ENCODE measurements around the gene SPSB2. TPM values are rescaled to one million over a fixed set of nuclear protein-coding genes. Genes with fewer than 3 reads are reported as not detected.

SPSB2 gene
- total RNA-seq, 2 donors from 2014 or later: 11.7 to 11.8 TPM

- intact Hi-C loops (cut with DNase I, micrococcal nuclease): no loop called here
- DNase-seq (no peak), ATAC-seq (no peak)
These were observed 32.2 kb downstream of the SPSB2 start, which contains the start of gene GNB3 for GRCh38 chr12:6840761-6841515. Gene GNB3, plus strand, starts transcription at chr12:6840925. Its CDS starts 363 bp downstream, at chr12:6841288.

GRCh38 chr12:6840330-6840729 is 32.8 kb downstream of the SPSB2 start:
- intact Hi-C loops (cut with DNase I, micrococcal nuclease): no loop called here
- DNase-seq (no peak), ATAC-seq (no peak)

GRCh38 chr12:6839482-6840201 is 33.5 kb downstream of the SPSB2 start:
- peak; percentile 19 for ATAC-seq
- intact Hi-C loops (cut with DNase I, micrococcal nuclease): no loop called here
- peak; percentile 56 to 61 for DNase-seq

- no peak for ATAC-seq
- intact Hi-C loops (cut with DNase I, micrococcal nuclease): no loop called here
- DNase-seq: no peak
These were observed 34.2 kb downstream of the SPSB2 start for GRCh38 chr12:6838854-6839253.

GRCh38 chr12:6837370-6838060 is 35.6 kb downstream of the SPSB2 start:
- intact Hi-C loops (cut with DNase I, micrococcal nuclease): no loop called here
- ATAC-seq: no peak
- no peak for DNase-seq

GRCh38 chr12:6836851-6837250 is 36.3 kb downstream of the SPSB2 start:
- no peak for ATAC-seq
- intact Hi-C loops (cut with DNase I, micrococcal nuclease): no loop called here
- no peak for DNase-seq

GRCh38 chr12:6834873-6835272 is 38.2 kb downstream of the SPSB2 start:
- intact Hi-C loops (cut with DNase I, micrococcal nuclease): no loop called here
- ATAC-seq (no peak), DNase-seq (no peak)

GRCh38 chr12:6834254-6834653 is 38.8 kb downstream of the SPSB2 start:
- intact Hi-C loops (cut with DNase I, micrococcal nuclease): no loop called here
- ATAC-seq: no peak
- no peak for DNase-seq

- DNase-seq (no peak), ATAC-seq (no peak)
- intact Hi-C loops (cut with DNase I, micrococcal nuclease): no loop called here
These were observed 39.8 kb downstream of the SPSB2 start for GRCh38 chr12:6833189-6833890.

- DNase-seq (no peak), ATAC-seq (no peak)
- intact Hi-C loops (cut with DNase I, micrococcal nuclease): no loop called here
These were observed 41.0 kb downstream of the SPSB2 start for GRCh38 chr12:6832125-6832524.

GRCh38 chr12:6831450-6831995 is 41.6 kb downstream of the SPSB2 start:
- intact Hi-C loops (cut with DNase I, micrococcal nuclease): no loop called here
- no peak for ATAC-seq
- no peak for DNase-seq

GRCh38 chr12:6830999-6831398 is 42.1 kb downstream of the SPSB2 start:
- intact Hi-C loops (cut with DNase I, micrococcal nuclease): no loop called here
- DNase-seq: no peak

GRCh38 chr12:6830286-6830890 is 42.7 kb downstream of the SPSB2 start:
- ATAC-seq: no peak
- intact Hi-C loops (cut with DNase I, micrococcal nuclease): no loop called here
- no peak for DNase-seq

More at GRCh38 chr12:6830999-6831398, 42.1 kb downstream of the SPSB2 start:
- no peak for ATAC-seq

- intact Hi-C loops (cut with DNase I, micrococcal nuclease): loop anchor here (5.0 to 10.0 kb wide), 2 partner anchors 75 to 92 kb away; partner anchors contain the start of gene MLF2 (in 1 of the 2)
- DNase-seq (no peak), ATAC-seq (peak; percentile 4)
These were observed 43.4 kb downstream of the SPSB2 start for GRCh38 chr12:6829536-6830220.

- intact Hi-C loops (cut with DNase I, micrococcal nuclease): loop anchor here (5.0 to 10.0 kb wide), 2 partner anchors 74 to 92 kb away; partner anchors contain the start of gene MLF2 (in 1 of the 2)
- peak; percentile 31 for ATAC-seq
- peak; percentile 57 to 58 for DNase-seq
These were observed 44.1 kb downstream of the SPSB2 start for GRCh38 chr12:6828781-6829535.

GRCh38 chr12:6827982-6828780 is 44.9 kb downstream of the SPSB2 start, which contains the start of gene P3H3:
Gene P3H3, plus strand, starts transcription at chr12:6828407. Its CDS starts 34 bp downstream, at chr12:6828441.
- intact Hi-C loops (cut with DNase I, micrococcal nuclease): loop anchor here (5.0 to 10.0 kb wide), 2 partner anchors 73 to 91 kb away; partner anchors contain the start of gene MLF2 (in 1 of the 2)
- ATAC-seq: peak; percentile 39
- DNase-seq: no peak

All from left colon (tissue), 2 donors.